Measurements from ENCODE around the gene KRT77. TPM values are rescaled to one million over a fixed set of nuclear protein-coding genes. Genes with fewer than 3 reads are reported as not detected.

KRT77 gene
- total RNA-seq, 1 donor from 2014 or later: not detected

DNA sequence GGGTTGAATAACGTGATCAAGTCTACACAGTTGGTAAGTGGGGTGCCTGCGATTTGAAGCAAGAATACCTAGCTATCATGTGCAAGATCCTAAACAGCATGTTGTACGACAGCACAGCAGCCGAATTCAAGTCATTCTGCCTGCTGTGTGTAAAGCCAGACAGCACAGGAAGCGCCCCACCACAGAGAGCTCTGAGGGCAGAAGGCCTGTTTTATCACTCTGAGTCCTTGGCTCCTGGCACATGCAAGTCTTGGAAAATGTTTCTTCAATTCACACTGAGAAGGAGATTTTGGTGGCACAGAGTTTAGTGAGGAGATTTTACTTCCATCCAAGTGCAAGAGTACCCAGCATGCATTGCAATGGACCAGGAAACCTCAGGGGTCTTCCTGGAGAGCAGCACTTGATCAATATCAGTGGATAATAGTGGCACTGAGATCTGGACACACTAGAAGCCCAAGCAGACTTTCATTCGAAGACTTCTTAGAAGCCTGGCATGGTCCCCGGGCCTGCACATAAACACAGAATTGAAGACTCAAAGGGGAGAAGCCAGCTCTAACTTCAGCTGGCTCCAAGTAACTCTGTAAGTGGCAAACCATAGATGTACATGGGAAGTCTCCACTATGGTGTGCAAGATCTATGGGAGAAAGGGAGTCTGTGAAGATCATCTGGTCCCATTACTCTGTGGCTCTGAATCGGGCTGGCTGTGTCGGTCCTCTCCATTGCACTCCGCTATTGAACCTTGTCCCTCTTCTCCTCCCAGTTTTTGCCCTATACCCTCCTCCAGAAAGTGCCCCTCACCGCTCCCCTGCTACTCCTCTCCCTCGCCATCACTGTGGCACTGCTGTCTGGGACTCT lies 21.6 kb downstream of the KRT77 start:
- no peak overlapping the region for H3K27ac ChIP-seq (ENCODE audit: low read depth, low read length)
- H3K9ac ChIP-seq (ENCODE audit: low read depth in 1 of 3, low read length in 3 of 3): no peak overlapping the region
- no peaks in the 10 kb centered on the region for H3K4me1 ChIP-seq (ENCODE audit: control insufficient read depth in 3 of 3, insufficient read depth in 3 of 3, low read length in 3 of 3)
- H3K4me3 ChIP-seq (ENCODE audit: low read length in 3 of 3): no peak overlapping the region
- H3K27me3 ChIP-seq (ENCODE audit: control insufficient read depth in 3 of 3, insufficient read depth in 3 of 3, low read length in 3 of 3): peaks cover 9 to 28% (median 9%) of the 10 kb centered on the region in 3 donors
- no peaks in the 10 kb centered on the region for H3K9me3 ChIP-seq (ENCODE audit: control insufficient read depth in 3 of 3, low read length in 3 of 3)
- H3K36me3 ChIP-seq (ENCODE audit: control insufficient read depth in 3 of 3, insufficient read depth in 3 of 3, low read length in 3 of 3): no peaks in the 10 kb centered on the region

DNA sequence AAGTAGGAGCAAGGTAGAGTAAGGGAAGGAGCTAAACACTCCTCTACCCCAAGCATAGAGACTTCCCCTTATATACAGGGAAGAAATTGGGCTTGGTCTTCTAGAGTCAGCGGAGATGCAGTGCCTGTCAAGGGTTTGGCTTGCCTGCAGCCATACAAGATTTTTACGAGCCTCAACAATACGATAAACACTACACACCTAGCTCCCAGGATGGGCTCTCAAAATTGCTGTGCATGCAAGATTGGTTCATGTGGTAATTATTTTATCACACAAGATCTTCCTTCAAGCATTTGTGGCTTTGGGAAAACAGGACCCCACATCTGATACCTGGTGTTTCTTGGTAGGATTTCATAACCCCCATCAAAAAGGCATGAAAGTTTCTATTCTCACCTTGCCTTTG lies 23.0 kb downstream of the KRT77 start, which contains the start of gene KRT1:
TSS of gene KRT1 (minus strand) at position 45 of the 400 bp plus-strand sequence. CDS start 59 bp downstream, outside the sequence.
- H3K9ac ChIP-seq (ENCODE audit: low read depth in 1 of 3, low read length in 3 of 3): no peak within 1 kb of the TSS

GRCh38 chr12:52679875-52680274 lies 23.4 kb downstream of the KRT77 start:
- Histone ChIP-seq H3K27me3 (ENCODE audit: control insufficient read depth in 3 of 3, insufficient read depth in 3 of 3, low read length in 3 of 3) (peaks cover 3 to 18% (median 10%) of the 10 kb centered on the region in 3 donors), H3K9ac (ENCODE audit: low read depth in 1 of 3, low read length in 3 of 3) (no peak overlapping the region), H3K36me3 (ENCODE audit: control insufficient read depth in 3 of 3, insufficient read depth in 3 of 3, low read length in 3 of 3) (no peaks in the 10 kb centered on the region), H3K4me3 (ENCODE audit: low read length in 3 of 3) (no peak overlapping the region), H3K27ac (ENCODE audit: low read depth, low read length) (no peak overlapping the region), H3K9me3 (ENCODE audit: control insufficient read depth in 3 of 3, low read length in 3 of 3) (no peaks in the 10 kb centered on the region), H3K4me1 (ENCODE audit: control insufficient read depth in 3 of 3, insufficient read depth in 3 of 3, low read length in 3 of 3) (no peaks in the 10 kb centered on the region)

More for the DNA sequence above, 23.0 kb downstream of the KRT77 start, which contains the start of gene KRT1:
- no peaks in the 10 kb centered on the region for H3K9me3 ChIP-seq (ENCODE audit: control insufficient read depth in 3 of 3, low read length in 3 of 3)
- H3K36me3 ChIP-seq (ENCODE audit: control insufficient read depth in 3 of 3, insufficient read depth in 3 of 3, low read length in 3 of 3): no peaks in the 10 kb centered on the region
- H3K4me3 ChIP-seq (ENCODE audit: low read length in 3 of 3): no peak within 1 kb of the TSS
- peaks cover 3 to 20% (median 11%) of the 10 kb centered on the region in 3 donors for H3K27me3 ChIP-seq (ENCODE audit: control insufficient read depth in 3 of 3, insufficient read depth in 3 of 3, low read length in 3 of 3)
- no peak within 1 kb of the TSS for H3K27ac ChIP-seq (ENCODE audit: low read depth, low read length)
- no peaks in the 10 kb centered on the region for H3K4me1 ChIP-seq (ENCODE audit: control insufficient read depth in 3 of 3, insufficient read depth in 3 of 3, low read length in 3 of 3)

GRCh38 chr12:52677671-52678070 lies 25.7 kb downstream of the KRT77 start:
- no peak overlapping the region for H3K27ac ChIP-seq (ENCODE audit: low read depth, low read length)
- H3K4me3 ChIP-seq (ENCODE audit: low read length in 3 of 3): no peak overlapping the region
- no peaks in the 10 kb centered on the region for H3K36me3 ChIP-seq (ENCODE audit: control insufficient read depth in 3 of 3, insufficient read depth in 3 of 3, low read length in 3 of 3)
- no peaks in the 10 kb centered on the region for H3K4me1 ChIP-seq (ENCODE audit: control insufficient read depth in 3 of 3, insufficient read depth in 3 of 3, low read length in 3 of 3)
- peaks cover 3 to 22% (median 11%) of the 10 kb centered on the region in 3 donors for H3K27me3 ChIP-seq (ENCODE audit: control insufficient read depth in 3 of 3, insufficient read depth in 3 of 3, low read length in 3 of 3)
- no peaks in the 10 kb centered on the region for H3K9me3 ChIP-seq (ENCODE audit: control insufficient read depth in 3 of 3, low read length in 3 of 3)
- no peak overlapping the region for H3K9ac ChIP-seq (ENCODE audit: low read depth in 1 of 3, low read length in 3 of 3)

DNA sequence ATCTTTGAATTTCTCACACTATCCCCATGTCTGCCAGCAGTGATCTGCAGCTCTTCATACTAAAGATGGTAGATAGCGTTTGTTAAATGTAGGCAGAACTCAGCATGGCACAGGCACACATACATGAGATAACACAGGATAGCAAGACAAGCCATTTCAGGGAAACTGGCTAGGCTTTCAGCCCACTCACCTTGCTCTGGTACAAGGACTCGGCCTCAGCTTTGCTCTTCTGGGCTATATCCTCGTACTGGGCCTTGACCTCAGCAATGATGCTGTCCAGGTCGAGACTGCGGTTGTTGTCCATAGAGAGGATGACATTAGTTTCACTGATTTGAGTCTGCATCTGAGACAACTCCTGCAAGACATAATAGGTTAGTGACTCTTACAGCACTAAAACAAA lies 26.2 kb downstream of the KRT77 start:
- H3K27ac ChIP-seq (ENCODE audit: low read depth, low read length): no peak overlapping the region
- H3K4me1 ChIP-seq (ENCODE audit: control insufficient read depth in 3 of 3, insufficient read depth in 3 of 3, low read length in 3 of 3): no peaks in the 10 kb centered on the region
- no peak overlapping the region for H3K9ac ChIP-seq (ENCODE audit: low read depth in 1 of 3, low read length in 3 of 3)
- H3K4me3 ChIP-seq (ENCODE audit: low read length in 3 of 3): no peak overlapping the region
- peaks cover 3 to 22% (median 11%) of the 10 kb centered on the region in 3 donors for H3K27me3 ChIP-seq (ENCODE audit: control insufficient read depth in 3 of 3, insufficient read depth in 3 of 3, low read length in 3 of 3)
- no peaks in the 10 kb centered on the region for H3K36me3 ChIP-seq (ENCODE audit: control insufficient read depth in 3 of 3, insufficient read depth in 3 of 3, low read length in 3 of 3)
- no peaks in the 10 kb centered on the region for H3K9me3 ChIP-seq (ENCODE audit: control insufficient read depth in 3 of 3, low read length in 3 of 3)

- peaks cover 3 to 22% (median 11%) of the 10 kb centered on the region in 3 donors for H3K27me3 ChIP-seq (ENCODE audit: control insufficient read depth in 3 of 3, insufficient read depth in 3 of 3, low read length in 3 of 3)
Measured at GRCh38 chr12:52676163-52676562, 27.2 kb downstream of the KRT77 start.

DNA sequence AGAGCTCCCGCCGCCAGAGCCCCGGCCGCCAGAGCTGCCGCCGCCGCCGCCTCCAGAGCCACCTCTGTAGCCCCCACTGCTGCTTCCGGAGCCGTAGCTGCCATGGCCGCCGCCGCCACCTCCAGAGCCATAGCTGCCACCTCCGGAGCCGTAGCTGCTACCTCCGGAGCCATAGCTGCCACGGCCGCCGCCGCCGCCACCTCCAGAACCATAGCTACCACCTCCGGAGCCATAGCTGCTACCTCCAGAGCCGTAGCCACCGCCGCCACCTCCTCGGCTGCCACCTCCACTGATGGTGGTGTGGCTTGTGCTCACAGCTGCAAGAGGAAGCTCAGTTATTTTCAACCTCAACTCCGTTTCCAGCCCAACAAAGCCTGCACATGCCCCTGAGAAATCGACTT lies 28.0 kb downstream of the KRT77 start:
- H3K9me3 ChIP-seq (ENCODE audit: control insufficient read depth in 3 of 3, low read length in 3 of 3): no peaks in the 10 kb centered on the region
- no peak overlapping the region for H3K9ac ChIP-seq (ENCODE audit: low read depth in 1 of 3, low read length in 3 of 3)
- H3K27ac ChIP-seq (ENCODE audit: low read depth, low read length): no peak overlapping the region
- no peaks in the 10 kb centered on the region for H3K36me3 ChIP-seq (ENCODE audit: control insufficient read depth in 3 of 3, insufficient read depth in 3 of 3, low read length in 3 of 3)
- H3K4me3 ChIP-seq (ENCODE audit: low read length in 3 of 3): no peak overlapping the region
- H3K4me1 ChIP-seq (ENCODE audit: control insufficient read depth in 3 of 3, insufficient read depth in 3 of 3, low read length in 3 of 3): no peaks in the 10 kb centered on the region
- H3K27me3 ChIP-seq (ENCODE audit: control insufficient read depth in 3 of 3, insufficient read depth in 3 of 3, low read length in 3 of 3): peaks cover 6 to 22% (median 7%) of the 10 kb centered on the region in 3 donors

More at GRCh38 chr12:52676163-52676562, 27.2 kb downstream of the KRT77 start:
- no peaks in the 10 kb centered on the region for H3K9me3 ChIP-seq (ENCODE audit: control insufficient read depth in 3 of 3, low read length in 3 of 3)
- no peak overlapping the region for H3K27ac ChIP-seq (ENCODE audit: low read depth, low read length)
- H3K36me3 ChIP-seq (ENCODE audit: control insufficient read depth in 3 of 3, insufficient read depth in 3 of 3, low read length in 3 of 3): no peaks in the 10 kb centered on the region
- no peaks in the 10 kb centered on the region for H3K4me1 ChIP-seq (ENCODE audit: control insufficient read depth in 3 of 3, insufficient read depth in 3 of 3, low read length in 3 of 3)
- no peak overlapping the region for H3K9ac ChIP-seq (ENCODE audit: low read depth in 1 of 3, low read length in 3 of 3)
- H3K4me3 ChIP-seq (ENCODE audit: low read length in 3 of 3): no peak overlapping the region

- no peak overlapping the region for H3K27ac ChIP-seq (ENCODE audit: low read depth, low read length)
- no peak overlapping the region for H3K9ac ChIP-seq (ENCODE audit: low read depth in 1 of 3, low read length in 3 of 3)
- H3K27me3 ChIP-seq (ENCODE audit: control insufficient read depth in 3 of 3, insufficient read depth in 3 of 3, low read length in 3 of 3): peaks cover 4 to 22% (median 6%) of the 10 kb centered on the region in 3 donors
- H3K4me3 ChIP-seq (ENCODE audit: low read length in 3 of 3): no peak overlapping the region
- H3K9me3 ChIP-seq (ENCODE audit: control insufficient read depth in 3 of 3, low read length in 3 of 3): no peaks in the 10 kb centered on the region
- H3K4me1 ChIP-seq (ENCODE audit: control insufficient read depth in 3 of 3, insufficient read depth in 3 of 3, low read length in 3 of 3): no peaks in the 10 kb centered on the region
- no peaks in the 10 kb centered on the region for H3K36me3 ChIP-seq (ENCODE audit: control insufficient read depth in 3 of 3, insufficient read depth in 3 of 3, low read length in 3 of 3)
Measured at GRCh38 chr12:52674433-52674775, 28.9 kb downstream of the KRT77 start.

DNA sequence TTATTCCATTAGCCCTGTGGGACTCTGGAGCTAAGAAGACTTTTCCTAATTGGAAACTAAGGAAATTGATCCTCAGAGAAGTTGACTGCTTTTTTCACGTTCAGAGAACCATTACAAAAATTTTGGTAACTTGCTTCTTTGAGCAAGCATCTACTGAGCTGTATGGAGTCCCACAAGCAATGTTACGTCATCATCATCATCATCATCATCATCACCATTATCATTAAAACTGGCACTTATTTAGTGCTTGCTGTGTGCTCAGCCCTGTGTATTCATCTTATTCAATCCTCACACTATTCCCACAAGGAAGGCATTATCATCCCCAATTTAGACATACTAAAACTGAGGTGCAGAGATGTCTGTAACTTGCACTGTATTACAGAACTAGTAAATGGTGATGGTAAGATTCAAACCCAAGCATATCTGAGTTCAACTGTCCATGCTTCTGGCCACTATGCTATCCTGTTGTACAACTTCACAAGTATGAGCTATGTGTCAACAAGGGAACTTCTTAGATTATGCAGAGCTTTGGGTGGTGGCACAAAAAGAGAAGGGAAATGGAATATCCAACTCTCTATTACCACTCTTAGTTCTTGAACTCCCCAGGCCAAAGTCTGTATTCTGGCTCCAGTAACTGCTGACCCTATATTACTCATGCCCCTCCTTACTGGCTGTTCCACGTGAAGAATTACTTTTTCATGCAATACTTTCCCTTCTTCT lies 29.5 kb downstream of the KRT77 start:
- H3K9ac ChIP-seq (ENCODE audit: low read depth in 1 of 3, low read length in 3 of 3): no peak overlapping the region
- H3K4me3 ChIP-seq (ENCODE audit: low read length in 3 of 3): no peak overlapping the region
- H3K9me3 ChIP-seq (ENCODE audit: control insufficient read depth in 3 of 3, low read length in 3 of 3): no peaks in the 10 kb centered on the region
- no peaks in the 10 kb centered on the region for H3K36me3 ChIP-seq (ENCODE audit: control insufficient read depth in 3 of 3, insufficient read depth in 3 of 3, low read length in 3 of 3)
- H3K27ac ChIP-seq (ENCODE audit: low read depth, low read length): no peak overlapping the region
- H3K4me1 ChIP-seq (ENCODE audit: control insufficient read depth in 3 of 3, insufficient read depth in 3 of 3, low read length in 3 of 3): no peaks in the 10 kb centered on the region
- H3K27me3 ChIP-seq (ENCODE audit: control insufficient read depth in 3 of 3, insufficient read depth in 3 of 3, low read length in 3 of 3): peaks cover 3 to 22% (median 7%) of the 10 kb centered on the region in 3 donors

DNA sequence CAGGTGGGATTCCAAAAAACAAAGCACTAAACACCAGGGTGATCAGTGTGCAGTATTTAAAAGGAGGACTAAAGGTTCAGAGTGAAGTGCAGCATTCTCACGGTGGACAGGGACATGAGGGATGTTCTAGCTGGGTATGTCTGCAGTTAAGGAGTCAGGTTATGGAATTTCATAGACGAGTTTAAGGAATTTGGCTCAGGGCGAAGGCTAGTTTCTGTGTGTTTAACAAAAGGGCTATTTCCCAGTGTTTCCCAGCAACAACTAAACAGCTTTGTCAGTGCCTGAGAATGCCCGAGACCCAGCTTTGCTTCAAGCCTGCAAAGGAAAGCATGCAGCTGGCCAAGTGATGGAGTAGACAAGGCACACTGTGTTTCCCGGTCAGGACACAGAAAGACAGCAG lies 30.1 kb downstream of the KRT77 start:
- H3K27ac ChIP-seq (ENCODE audit: low read depth, low read length): no peak overlapping the region
- peaks cover 3 to 22% (median 7%) of the 10 kb centered on the region in 3 donors for H3K27me3 ChIP-seq (ENCODE audit: control insufficient read depth in 3 of 3, insufficient read depth in 3 of 3, low read length in 3 of 3)
- no peaks in the 10 kb centered on the region for H3K9me3 ChIP-seq (ENCODE audit: control insufficient read depth in 3 of 3, low read length in 3 of 3)
- H3K36me3 ChIP-seq (ENCODE audit: control insufficient read depth in 3 of 3, insufficient read depth in 3 of 3, low read length in 3 of 3): no peaks in the 10 kb centered on the region
- H3K4me3 ChIP-seq (ENCODE audit: low read length in 3 of 3): no peak overlapping the region
- no peaks in the 10 kb centered on the region for H3K4me1 ChIP-seq (ENCODE audit: control insufficient read depth in 3 of 3, insufficient read depth in 3 of 3, low read length in 3 of 3)
- H3K9ac ChIP-seq (ENCODE audit: low read depth in 1 of 3, low read length in 3 of 3): no peak overlapping the region
